ENCODE results near the gene FLT3. TPM values are rescaled to one million over a fixed set of nuclear protein-coding genes. Genes with fewer than 3 reads are reported as not detected.
"Not testable (repeated sequence)": the region's sequence is repeated elsewhere in the genome, so short reads cannot be mapped to it uniquely, and the experiment has no call there.

Gene FLT3
- total RNA-seq, 2 donors from 2014 or later: 0.81 to 1.1 TPM

DNA sequence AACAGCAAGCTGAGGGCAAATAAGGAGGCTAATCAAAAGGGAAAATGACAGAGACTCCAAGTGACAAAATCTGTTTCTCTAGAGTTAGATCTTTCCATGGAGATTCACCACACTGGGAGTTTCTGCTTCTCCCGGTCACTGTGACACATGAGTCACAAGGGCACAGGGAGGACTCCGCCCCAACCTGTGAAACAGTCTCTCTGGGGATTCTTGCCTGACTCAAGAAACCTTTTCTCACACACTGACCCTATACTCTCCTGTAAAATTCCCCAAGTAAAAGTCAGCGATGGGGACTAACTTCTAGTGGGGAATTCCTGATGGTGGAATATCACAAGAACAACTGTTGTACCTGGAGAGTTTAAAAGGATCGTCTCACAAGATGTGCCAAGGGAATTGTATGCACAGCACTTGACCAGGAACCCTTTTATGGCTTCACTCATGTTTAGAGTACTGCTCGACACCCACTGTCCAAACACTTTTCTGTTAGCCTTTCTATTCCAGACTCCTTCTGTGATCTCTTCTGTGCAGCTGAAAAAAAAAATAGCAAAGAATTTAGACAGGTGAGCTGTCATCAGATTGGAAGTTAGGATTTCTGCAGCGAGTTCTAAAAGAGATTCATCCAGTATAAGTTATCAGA is 65.1 kb downstream of the FLT3 start:
- H3K9me3 ChIP-seq: no peaks in the 10 kb centered on the region
- DNase-seq (ENCODE audit: low spot score) (no peak), ATAC-seq (ENCODE audit: insufficient number of reproducible peaks, low FRiP score, low read depth) (no peak)
- no peaks in the 10 kb centered on the region for H3K36me3 ChIP-seq
- no peaks in the 10 kb centered on the region for H3K4me1 ChIP-seq (ENCODE audit: control insufficient read depth in 1 of 2, low read depth in 2 of 2)
- no peak overlapping the region for H3K27ac ChIP-seq
- TF ChIP-seq, protein P1, sequence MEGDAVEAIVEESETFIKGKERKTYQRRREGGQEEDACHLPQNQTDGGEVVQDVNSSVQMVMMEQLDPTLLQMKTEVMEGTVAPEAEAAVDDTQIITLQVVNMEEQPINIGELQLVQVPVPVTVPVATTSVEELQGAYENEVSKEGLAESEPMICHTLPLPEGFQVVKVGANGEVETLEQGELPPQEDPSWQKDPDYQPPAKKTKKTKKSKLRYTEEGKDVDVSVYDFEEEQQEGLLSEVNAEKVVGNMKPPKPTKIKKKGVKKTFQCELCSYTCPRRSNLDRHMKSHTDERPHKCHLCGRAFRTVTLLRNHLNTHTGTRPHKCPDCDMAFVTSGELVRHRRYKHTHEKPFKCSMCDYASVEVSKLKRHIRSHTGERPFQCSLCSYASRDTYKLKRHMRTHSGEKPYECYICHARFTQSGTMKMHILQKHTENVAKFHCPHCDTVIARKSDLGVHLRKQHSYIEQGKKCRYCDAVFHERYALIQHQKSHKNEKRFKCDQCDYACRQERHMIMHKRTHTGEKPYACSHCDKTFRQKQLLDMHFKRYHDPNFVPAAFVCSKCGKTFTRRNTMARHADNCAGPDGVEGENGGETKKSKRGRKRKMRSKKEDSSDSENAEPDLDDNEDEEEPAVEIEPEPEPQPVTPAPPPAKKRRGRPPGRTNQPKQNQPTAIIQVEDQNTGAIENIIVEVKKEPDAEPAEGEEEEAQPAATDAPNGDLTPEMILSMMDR (IDR thresholded peaks at IDR 0.05): no peak
- no peaks in the 10 kb centered on the region for H3K27me3 ChIP-seq (replicated peaks; ENCODE audit: insufficient read depth)
- no peak overlapping the region for H3K4me3 ChIP-seq

DNA sequence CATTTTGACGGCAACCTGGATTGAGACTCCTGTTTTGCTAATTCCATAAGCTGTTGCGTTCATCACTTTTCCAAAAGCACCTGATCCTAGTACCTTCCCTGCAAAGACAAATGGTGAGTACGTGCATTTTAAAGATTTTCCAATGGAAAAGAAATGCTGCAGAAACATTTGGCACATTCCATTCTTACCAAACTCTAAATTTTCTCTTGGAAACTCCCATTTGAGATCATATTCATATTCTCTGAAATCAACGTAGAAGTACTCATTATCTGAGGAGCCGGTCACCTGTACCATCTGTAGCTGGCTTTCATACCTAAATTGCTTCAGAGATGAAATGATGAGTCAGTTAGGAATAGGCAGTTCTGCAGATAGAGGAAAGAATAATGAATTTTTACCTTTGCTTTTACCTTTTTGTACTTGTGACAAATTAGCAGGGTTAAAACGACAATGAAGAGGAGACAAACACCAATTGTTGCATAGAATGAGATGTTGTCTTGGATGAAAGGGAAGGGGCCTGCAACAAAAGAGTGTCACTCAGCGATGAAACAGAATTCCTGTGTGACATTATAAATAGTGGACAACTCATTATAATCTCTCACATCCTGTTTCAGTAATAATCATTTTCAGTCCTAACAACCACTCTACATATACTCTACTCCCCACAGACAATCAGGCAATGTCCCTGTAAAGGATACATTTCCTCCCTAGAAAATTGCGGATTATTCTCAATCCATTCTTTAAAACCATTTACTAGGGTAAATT is 66.3 kb downstream of the FLT3 start:
- Histone ChIP-seq H3K27ac (no peak overlapping the region), H3K27me3 (replicated peaks; ENCODE audit: insufficient read depth) (no peaks in the 10 kb centered on the region), H3K9me3 (no peaks in the 10 kb centered on the region), H3K36me3 (no peaks in the 10 kb centered on the region), H3K4me3 (no peak overlapping the region), H3K4me1 (ENCODE audit: control insufficient read depth in 1 of 2, low read depth in 2 of 2) (no peaks in the 10 kb centered on the region)
- DNase-seq (ENCODE audit: low spot score): no peak
- ATAC-seq (ENCODE audit: insufficient number of reproducible peaks, low FRiP score, low read depth): no peak
- TF ChIP-seq, protein P1 (IDR thresholded peaks at IDR 0.05): no peak

DNA sequence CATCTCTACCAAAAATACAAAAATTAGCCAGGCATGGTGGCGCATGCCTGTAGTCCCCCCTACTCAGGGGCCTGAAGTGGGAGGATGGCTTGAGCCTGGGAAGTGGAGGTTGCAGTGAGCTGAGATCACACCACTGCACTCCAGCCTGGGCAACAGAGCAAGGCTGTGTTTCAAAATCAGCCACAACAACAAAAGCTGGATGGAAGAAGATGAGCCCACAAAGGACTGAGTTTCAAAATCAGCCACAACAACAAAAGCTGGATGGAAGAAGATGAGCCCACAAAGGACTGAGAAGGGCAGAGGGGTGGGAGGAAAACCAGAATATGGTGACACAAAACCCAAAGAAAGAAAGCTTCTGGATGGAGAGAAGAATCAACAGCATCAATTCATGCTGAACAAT is 67.9 kb downstream of the FLT3 start:
- not testable (repeated sequence) for H3K36me3 ChIP-seq; H3K9me3 ChIP-seq; DNase-seq (ENCODE audit: low spot score); ATAC-seq (ENCODE audit: insufficient number of reproducible peaks, low FRiP score, low read depth); H3K27ac ChIP-seq; H3K4me1 ChIP-seq (ENCODE audit: control insufficient read depth in 1 of 2, low read depth in 2 of 2); H3K27me3 ChIP-seq (replicated peaks; ENCODE audit: insufficient read depth); H3K4me3 ChIP-seq

DNA sequence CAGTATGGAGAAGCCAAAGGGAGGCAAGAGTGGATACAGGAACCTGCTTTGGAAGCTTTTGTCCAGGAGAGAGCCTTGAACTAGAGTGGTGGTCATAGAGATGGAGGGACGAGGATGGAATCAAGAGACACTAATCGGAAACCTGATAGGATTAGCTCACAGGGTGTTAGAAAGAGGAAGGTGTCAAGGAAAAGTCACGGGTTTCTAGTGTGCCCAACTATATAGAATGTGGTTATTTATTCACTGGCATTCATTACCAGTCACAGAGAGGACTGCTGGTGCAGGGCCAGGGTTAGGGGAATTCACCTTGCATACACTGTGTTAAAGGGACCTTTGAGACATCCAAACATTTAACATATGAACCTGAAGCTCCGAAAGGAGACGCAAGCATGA is 68.5 kb downstream of the FLT3 start:
- DNase-seq (ENCODE audit: low spot score) (no peak), ATAC-seq (ENCODE audit: insufficient number of reproducible peaks, low FRiP score, low read depth) (no peak)
- no peaks in the 10 kb centered on the region for H3K36me3 ChIP-seq
- TF ChIP-seq, protein P1 (IDR thresholded peaks at IDR 0.05): no peak
- H3K27ac ChIP-seq: no peak overlapping the region
- no peaks in the 10 kb centered on the region for H3K4me1 ChIP-seq (ENCODE audit: control insufficient read depth in 1 of 2, low read depth in 2 of 2)
- H3K9me3 ChIP-seq: no peaks in the 10 kb centered on the region
- H3K27me3 ChIP-seq (replicated peaks; ENCODE audit: insufficient read depth): no peaks in the 10 kb centered on the region
- no peak overlapping the region for H3K4me3 ChIP-seq

DNA sequence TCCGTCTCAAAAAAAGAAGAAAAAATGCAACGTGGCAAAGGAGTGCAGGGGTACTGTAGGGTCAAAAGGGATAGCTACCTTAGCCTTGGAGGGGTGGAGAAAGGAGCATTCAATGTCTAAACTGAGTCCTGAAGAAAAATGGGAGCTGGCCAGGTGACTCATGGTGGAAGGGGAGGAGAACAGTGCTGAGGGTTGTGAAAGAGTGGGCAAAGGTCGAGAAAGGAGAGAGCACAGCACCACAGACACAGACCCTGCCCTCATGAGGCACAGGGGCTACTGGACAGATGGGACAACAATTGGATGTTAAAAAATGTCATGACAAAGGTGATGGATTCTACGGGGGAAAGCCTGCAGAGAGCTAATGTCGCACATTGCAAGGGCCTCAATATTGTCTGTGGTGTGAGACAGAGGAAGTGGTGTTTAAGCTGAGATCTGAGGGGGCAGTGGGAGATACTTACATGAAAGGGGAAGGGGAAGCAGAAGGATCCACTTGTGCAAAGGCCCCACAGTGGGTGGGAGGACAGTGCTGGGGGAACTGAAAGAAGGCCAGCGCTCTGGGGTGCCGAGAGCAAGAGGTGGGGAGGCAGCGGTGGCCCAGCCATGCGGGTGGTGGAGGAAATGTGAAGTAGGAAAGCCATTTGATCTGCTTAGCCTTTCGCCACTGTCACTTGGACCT is 69.0 kb downstream of the FLT3 start:
- no peak for ATAC-seq (ENCODE audit: insufficient number of reproducible peaks, low FRiP score, low read depth)

More for the DNA sequence above, 69.0 kb downstream of the FLT3 start:
- Histone ChIP-seq H3K27me3 (replicated peaks; ENCODE audit: insufficient read depth) (no peaks in the 10 kb centered on the region), H3K4me3 (no peak overlapping the region), H3K36me3 (no peaks in the 10 kb centered on the region), H3K4me1 (ENCODE audit: control insufficient read depth in 1 of 2, low read depth in 2 of 2) (no peaks in the 10 kb centered on the region), H3K27ac (no peak overlapping the region), H3K9me3 (no peaks in the 10 kb centered on the region)
- TF ChIP-seq, protein P1 (IDR thresholded peaks at IDR 0.05): no peak
- no peak for DNase-seq (ENCODE audit: low spot score)
